GM18502 (cell line): Measurements from ENCODE around the gene GALR1.

Source experiments
- ATAC-seq: cut with Tn5 transposase; IDR thresholded peaks from one replicate; pipeline ENCODE4 v1.9.1; 2021; ENCODE audit warnings: mild to moderate bottlenecking; ENCODE audit not compliant: unreplicated experiment, poor library complexity

Gene GALR1

DNA sequence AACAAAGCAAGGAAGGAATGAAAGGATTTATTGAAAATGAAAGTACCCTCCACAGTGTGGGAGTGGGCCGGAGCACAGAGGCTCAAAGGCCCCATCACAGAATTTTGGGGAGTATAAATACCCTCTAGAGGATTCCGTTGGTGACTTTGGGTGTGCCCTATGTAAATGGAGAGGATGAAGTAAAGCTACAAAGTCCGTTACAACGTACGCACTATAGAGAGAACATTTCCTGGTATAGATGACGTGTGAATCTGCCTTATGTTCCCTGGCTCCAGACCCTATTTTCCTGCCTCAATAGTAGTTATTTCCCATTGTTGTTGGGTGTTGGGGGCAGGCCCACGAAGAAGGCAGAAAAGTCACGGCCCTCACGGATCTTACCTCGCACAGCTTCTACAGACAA, 65.3 kb downstream of the GALR1 start:
- no peak for ATAC-seq

DNA sequence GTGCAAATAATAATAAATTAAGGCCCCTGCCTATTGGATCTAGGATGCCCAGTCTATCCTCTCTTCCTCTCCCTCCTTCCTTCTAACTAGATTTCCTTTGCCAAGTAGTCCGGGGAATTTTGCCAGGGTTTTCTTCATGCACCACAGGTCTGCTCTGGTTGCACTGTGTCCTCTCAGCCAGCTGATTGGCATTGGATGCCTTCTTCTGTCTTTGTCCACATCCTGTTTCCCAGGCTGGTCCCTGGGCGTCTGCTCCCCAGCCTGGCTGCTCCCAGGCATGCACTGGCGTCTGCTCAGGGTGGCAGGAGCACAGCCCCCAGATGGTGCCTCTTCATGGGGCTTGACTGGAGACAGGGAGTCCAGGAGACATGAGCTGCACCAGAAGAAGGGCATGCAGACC, 66.4 kb downstream of the GALR1 start:
- ATAC-seq: no peak

DNA sequence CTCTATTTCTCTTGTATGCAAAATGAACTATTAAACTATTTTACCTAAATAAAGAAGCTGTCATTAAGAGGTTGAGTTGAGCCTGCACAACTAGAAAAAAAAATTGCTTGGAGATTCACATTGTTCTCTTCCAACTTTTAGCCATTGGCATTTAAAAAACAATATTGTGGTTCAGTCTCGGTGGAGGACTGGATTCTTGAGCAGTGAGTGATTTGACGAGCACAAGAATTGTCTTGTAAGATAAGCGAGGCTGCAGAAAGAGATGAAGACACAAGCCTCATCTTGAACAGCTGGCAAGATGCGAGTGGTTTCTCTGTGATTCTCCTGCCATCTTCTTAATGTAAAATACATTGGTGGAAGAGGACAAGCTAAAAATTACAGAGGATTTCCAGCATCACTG, 67.0 kb downstream of the GALR1 start:
- ATAC-seq: no peak

DNA sequence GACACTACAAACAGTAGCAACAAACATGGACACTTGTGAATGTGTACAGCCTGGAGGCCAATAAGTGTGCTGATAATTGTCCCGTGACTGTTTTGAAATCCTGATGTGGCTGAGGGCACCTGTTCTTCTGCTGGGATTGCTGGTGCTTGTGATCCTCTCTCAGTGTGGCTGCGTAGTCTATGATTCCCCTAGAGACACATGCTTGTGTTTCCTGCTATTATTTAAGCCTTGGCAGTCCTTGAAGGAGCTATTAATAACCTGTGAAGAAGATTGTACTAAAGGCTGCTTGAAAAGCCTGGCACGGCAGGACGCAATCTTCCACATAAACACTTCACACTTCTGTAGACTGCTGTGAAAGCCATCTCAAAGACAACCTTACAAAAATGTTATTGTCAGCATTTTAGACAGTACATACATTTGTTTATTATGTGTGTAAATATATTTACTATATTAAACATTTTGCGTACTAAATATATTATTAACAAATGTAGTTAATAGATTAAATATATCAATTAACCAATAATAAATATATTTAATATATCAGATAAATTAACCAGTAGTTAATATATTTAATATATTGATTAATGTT, 71.4 kb downstream of the GALR1 start:
- no peak for ATAC-seq

DNA sequence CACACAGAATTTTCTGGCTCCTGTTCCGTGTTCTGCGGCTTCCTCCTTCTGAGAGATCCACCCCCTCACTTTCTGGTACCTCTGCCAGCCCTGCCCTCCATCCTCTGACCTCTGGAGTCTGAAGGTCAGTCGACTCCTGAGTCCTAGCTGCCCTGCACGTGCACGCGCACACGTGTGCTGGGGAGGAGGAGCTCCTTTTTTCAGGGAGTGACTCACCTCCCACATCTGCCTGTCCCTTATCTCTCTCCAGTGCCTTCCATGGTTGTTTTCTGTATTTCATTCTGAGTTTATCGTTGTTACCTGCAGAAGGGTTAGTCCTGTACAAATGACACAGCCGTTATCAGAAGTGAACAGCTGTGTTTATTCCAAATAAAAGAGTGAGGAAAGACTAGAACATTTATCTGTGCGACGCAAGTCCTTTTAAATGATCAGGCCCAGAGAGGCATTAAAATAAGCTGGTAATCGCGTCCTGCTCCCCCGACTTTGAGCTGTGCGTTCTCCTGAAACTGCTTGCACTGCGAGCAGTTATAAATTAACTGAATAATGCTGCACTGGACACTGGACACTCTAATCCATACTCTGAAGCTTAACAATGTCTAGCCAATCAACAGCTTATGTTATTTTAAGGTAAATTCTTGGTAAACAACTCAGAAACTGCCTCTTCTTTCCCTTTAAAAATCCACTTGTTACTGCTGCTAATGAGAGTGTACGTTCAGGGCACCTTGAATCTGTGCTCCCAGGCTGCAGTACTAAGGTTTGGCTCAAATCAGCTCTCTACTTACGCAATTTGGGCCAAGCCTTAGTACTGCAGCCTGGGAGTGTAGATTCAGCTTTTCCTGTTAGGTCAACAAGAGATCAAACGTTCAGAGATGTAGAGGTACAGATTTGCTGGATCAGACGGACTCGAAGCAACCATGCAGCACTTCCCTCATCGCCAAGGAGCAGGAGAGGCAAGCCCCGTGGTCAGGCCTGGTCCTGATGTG, 72.5 kb downstream of the GALR1 start:
- no peak for ATAC-seq

DNA sequence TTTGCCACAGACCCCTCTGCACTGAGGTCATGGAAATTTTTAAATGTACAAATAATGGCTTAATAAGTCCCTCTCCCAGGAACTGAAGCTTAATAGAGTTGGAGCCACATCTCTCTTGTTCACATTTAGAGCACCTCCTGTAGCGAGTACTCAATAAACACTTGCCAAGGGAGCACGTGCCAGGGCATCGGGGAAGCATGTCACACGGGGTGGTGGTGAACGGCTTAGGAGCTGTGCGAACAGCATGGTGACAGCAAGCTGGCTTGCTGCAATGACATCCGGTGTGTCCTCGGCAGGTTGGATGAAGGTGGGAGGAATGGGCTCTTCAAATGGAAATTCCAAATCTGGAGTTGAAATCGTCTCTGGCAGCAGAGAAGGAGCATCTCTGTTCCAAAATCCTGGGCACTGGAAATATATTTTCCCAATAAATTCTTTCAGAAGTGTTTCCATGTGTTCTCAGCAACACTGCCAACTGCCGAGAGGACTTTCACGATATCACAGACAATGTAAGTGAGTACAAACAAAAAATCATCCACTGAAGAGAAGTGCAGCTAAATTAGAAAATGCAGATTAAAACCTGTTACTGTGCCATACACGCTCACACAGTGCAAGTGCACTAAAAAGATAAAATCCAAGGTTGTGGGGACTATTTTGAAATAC, 74.1 kb downstream of the GALR1 start:
- ATAC-seq: no peak
